NCI-H446 treated with DMSO at 0.1 percent for 48 hours (cell line): ENCODE results near the gene LRRC23.
"Not testable (repeated sequence)": the region's sequence is repeated elsewhere in the genome, so short reads cannot be mapped to it uniquely, and the experiment has no call there.

ENCODE experiments used
- DNase-seq: peaks from one replicate; lab custom pipeline; 2025; lab: John Stamatoyannopoulos, UW

The LRRC23 gene

DNA sequence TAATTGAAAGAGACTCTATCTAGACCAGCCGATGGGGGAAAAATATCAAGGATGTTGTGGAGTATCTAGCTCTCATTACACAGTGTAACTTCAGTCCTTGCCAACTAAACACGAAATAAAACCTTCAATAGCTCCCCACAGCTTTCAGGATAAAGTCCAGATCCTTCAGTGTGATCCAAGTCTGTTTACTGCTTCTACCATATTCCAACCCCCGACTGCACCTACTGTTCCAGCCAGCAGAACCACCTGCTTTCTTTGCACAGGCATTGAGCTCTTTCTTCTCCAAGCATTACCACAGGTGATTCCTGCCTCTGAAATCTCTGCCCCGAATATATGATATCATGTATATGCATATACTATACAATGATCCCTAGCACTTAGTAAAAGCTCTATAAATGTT lies 2.2 kb upstream of the LRRC23 start:
- DNase-seq, result no peak

DNA sequence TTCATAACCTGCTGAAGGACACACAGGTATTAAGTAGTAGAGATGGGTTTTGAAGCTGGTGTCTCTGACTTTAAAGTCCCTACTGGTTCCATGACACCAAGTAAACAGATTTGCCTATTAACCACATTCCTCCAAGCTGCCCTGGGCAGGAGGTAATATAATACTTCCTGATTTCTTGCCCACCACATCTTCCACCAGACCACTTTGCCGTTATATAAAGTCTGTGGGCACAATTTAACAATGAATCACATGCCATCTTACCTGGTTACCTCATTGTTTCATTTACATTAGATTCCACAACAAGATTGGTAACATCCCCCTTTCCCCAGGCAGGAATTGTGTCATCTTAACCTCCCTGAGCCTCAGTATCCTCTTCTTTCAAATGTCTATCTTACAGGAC lies 900 bp upstream of the LRRC23 start:
- DNase-seq, result no peak

DNA sequence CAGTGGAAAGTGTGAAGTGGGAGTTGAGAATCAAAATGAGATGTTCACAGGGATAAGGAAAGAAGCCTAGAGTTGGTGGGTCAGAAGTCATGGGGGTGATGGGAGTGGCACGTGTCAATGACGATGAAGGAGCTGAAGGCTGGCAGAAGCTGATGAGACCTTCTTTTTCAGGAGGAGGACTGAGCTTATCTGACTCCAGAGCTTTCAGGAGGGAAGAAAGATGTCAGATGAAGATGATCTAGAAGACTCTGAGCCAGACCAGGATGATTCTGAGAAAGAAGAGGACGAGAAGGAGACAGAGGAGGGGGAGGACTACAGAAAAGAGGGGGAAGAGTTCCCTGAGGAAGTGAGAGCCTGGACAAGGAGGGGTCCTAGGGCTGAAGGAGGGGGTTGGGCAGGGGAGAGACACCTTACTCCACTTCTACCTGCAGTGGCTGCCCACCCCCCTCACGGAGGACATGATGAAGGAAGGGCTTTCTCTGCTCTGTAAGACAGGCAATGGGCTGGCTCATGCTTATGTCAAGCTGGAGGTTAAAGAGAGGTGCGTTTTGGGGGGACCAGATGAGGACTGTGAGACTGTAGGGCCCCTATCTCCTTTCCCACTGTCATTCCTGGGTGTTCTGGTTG lies 905 bp downstream of the LRRC23 start:
- no peak for DNase-seq

GRCh38 chr12:6908141-6908540 lies 3.5 kb downstream of the LRRC23 start:
- not testable (repeated sequence) for DNase-seq

DNA sequence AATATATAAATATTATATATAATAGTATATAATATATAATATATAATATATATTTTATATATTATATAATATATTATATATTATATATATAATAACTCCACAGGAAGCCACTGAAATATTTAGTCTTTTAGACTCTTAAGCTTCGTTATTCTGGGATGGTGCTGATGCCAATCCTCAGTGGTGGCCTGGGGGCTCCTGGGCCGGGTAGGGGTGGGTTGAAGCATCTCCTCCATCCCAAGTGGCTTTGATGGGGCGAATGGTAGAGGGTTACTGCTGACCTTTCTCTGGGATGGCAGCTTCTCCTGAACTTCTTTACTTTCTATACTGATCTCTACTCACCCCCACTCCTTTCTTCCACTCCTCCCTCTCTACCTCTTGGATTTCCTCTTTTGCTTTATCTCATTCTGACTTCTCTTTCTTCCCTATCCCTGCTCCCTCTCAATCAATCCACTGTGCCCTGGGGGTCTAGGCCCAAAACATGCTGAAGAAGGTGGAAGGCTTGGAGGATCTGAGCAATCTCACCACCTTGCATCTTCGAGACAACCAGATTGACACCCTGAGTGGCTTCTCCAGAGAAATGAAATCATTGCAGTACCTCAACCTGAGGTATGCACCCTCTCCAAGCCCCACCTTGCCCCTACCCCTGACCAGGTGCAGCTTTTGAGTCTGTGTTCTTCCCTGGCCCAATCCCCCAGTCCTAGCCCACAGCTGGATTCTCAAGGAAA lies 5.0 kb downstream of the LRRC23 start:
- DNase-seq, result no peak

DNA sequence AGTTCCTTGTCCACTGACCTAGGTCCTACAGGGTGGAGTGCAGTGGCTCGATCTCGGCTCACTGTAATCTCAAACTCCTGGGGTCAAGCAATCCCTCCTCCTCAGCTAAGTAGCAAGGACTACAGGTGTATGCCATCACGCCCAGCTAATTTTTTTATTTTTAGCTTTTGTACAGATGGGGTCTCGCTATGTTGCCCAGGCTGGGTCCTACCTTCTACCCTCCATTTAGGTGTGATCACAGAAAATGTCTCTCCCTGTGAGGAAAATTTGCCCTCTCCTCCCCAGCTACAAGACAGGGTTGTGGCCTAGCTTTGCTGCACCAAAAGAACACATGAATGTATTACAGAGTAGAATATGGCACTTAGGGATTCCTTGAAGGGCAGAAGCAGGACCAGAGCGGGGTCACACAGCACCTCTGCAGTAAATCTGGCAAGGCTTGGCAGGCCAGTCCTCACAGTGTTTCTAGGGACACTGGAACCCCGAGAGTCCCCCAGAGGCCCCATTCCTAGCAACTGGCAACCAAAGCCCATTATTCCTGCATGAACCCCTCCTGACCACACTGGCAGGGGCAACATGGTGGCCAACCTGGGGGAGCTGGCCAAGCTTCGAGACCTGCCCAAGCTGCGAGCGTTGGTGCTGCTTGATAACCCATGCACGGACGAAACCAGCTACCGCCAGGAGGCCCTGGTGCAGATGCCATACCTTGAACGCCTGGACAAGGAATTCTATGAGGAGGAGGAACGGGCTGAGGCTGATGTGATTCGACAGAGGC lies 7.7 kb downstream of the LRRC23 start:
- DNase-seq, result no peak

DNA sequence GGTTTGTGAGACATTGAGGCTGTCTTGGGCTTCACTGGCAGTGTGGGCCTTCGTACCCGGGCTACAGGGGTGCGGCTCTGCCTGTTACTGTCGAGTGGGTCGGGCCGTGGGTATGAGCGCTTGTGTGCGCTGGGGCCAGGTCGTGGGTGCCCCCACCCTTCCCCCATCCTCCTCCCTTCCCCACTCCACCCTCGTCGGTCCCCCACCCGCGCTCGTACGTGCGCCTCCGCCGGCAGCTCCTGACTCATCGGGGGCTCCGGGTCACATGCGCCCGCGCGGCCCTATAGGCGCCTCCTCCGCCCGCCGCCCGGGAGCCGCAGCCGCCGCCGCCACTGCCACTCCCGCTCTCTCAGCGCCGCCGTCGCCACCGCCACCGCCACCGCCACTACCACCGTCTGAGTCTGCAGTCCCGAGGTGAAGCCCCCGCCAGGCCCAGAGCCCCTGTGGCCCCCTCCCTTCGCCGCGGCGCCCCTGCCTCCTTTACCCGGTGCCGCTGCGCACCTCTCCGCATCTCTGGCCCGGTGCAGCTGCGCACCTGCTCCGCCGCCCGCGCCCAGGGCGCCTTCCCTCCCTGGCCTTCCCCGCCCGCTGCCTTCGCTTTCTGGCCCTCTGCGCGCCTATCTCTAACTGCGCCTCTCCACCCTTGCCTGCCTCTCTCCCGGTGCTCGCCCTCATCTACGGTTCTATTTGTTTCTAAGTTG lies 9.8 kb downstream of the LRRC23 start, which contains the start of gene ENO2:
ENO2 (plus strand) TSS at position 335 of the 701 bp plus-strand sequence. CDS start 1,253 bp downstream, outside the sequence.
- peak; percentile 39 for DNase-seq

- no peak for DNase-seq
These were observed 10.5 kb downstream of the LRRC23 start for GRCh38 chr12:6914947-6915788.

DNA sequence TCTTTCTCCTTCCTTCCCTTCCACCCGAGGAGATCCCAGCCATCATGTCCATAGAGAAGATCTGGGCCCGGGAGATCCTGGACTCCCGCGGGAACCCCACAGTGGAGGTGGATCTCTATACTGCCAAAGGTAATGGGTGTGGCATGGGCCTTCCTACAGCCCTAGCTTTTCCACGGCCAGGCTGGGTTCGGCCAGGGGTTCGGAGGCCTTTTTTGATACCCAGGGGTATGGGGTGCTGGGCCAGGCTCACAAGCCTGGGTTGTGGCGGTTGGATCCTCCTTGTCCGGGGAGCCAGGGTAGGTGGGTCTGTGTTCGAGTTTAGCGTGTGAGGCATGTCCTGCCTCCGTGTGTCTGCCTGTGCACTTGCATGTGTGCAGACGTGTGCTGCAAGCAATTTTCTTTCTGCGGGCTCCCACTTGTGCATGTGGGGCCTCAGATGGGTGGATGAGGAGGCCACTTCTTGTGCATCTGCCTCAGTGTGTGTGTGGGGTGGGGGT lies 11.2 kb downstream of the LRRC23 start:
- no peak for DNase-seq

DNA sequence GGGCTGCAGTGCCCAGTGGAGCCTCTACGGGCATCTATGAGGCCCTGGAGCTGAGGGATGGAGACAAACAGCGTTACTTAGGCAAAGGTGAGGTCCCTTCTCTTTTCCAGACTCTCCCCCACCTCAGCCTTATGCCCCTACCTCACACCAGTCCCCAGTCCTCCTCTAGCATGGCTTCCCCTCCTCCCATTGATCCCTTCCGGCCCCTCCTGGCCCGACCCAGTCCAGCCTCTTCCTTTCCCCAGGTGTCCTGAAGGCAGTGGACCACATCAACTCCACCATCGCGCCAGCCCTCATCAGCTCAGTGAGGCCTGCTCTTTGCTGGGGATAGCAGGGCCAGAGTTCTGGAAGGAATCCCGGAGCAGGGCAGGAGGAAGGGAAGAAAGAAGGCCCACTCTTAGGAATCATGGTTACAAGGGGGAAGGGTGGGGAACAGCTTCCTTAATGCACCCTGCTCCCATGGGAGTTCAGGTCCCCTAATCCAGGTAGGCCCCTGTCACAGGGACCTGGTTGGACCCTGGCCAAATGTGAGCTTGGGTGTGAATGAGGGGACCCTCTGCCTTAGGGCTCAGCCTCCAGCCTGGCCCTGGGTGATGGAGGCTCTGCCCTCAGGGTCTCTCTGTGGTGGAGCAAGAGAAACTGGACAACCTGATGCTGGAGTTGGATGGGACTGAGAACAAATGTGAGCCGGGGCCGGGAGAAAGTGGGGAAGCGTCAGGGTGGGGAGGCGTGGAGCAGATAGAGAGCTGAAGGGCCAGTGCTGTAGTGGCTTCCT lies 12.0 kb downstream of the LRRC23 start:
- DNase-seq, result no peak

DNA sequence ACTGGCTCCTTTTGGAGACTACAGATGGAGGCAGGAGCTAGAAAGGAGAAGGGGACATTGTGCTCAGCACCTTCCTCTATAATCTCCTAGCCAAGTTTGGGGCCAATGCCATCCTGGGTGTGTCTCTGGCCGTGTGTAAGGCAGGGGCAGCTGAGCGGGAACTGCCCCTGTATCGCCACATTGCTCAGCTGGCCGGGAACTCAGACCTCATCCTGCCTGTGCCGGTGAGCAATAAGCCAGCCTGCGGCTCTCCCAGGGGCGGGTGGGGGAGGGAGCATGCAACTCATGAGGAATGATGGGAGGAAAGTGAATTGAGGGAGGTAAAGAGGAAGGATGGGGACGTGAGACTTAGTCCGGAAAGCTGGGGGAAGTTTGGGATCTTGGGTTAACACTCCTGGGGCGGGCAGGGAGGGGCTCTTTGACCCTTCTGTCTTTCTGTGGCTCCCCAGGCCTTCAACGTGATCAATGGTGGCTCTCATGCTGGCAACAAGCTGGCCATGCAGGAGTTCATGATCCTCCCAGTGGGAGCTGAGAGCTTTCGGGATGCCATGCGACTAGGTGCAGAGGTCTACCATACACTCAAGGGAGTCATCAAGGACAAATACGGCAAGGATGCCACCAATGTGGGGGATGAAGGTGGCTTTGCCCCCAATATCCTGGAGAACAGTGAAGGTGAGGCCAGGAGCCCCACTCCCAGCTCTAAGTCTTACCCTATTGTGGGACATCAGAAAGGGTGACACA lies 13.0 kb downstream of the LRRC23 start:
- DNase-seq, result no peak

DNA sequence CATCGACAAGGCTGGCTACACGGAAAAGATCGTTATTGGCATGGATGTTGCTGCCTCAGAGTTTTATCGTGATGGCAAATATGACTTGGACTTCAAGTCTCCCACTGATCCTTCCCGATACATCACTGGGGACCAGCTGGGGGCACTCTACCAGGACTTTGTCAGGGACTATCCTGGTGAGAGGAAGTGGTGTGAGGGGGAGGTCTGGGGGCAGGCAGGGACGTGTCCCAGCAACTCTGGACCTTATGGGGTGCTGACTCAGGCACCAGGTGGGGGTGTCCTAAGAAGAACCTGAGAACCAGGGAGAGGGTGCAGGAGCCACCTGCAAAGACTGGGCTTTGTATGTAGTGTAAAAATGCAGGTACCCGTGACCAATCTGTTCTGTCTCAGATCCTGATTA lies 15.0 kb downstream of the LRRC23 start:
- no peak for DNase-seq

- no peak for DNase-seq
These were observed 16.9 kb downstream of the LRRC23 start for GRCh38 chr12:6921539-6921938.

DNA sequence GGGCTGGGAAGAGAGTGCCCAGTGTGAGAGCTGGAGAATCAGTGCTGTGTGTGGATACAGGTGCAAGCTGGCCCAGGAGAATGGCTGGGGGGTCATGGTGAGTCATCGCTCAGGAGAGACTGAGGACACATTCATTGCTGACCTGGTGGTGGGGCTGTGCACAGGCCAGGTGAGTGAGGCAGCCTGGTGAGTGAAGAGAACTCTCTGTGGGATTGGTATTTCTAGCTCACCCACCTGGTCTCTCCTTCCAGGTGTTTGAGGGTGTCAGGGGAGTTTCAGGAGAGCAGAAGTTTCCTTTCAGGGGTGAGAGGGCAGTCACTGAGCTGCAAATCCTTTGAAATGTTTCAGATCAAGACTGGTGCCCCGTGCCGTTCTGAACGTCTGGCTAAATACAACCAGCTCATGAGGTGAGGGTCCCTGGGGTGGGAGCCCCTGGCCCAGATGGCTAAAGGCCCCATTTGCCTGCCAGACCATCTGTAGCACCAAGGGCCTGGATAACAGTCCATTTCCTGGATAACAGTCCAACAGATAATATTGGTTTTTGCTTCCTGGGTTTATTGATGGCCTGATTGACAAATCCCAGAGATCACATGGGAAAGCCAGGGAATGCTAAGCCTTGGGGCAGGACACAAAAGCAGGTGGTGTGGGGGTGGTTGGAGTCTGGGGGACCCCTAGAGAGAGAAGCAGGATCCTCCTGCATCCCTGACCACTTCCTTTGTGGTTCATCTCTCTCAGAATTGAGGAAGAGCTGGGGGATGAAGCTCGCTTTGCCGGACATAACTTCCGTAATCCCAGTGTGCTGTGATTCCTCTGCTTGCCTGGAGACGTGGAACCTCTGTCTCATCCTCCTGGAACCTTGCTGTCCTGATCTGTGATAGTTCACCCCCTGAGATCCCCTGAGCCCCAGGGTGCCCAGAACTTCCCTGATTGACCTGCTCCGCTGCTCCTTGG lies 17.6 kb downstream of the LRRC23 start:
- DNase-seq, result no peak

DNA sequence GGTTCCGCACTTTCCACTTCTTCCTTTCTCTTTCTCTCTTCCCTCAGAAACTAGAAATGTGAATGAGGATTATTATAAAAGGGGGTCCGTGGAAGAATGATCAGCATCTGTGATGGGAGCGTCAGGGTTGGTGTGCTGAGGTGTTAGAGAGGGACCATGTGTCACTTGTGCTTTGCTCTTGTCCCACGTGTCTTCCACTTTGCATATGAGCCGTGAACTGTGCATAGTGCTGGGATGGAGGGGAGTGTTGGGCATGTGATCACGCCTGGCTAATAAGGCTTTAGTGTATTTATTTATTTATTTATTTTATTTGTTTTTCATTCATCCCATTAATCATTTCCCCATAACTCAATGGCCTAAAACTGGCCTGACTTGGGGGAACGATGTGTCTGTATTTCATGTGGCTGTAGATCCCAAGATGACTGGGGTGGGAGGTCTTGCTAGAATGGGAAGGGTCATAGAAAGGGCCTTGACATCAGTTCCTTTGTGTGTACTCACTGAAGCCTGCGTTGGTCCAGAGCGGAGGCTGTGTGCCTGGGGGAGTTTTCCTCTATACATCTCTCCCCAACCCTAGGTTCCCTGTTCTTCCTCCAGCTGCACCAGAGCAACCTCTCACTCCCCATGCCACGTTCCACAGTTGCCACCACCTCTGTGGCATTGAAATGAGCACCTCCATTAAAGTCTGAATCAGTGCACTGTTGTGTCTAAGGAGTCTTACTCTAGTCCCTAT lies 18.5 kb downstream of the LRRC23 start:
- DNase-seq, result no peak

DNA sequence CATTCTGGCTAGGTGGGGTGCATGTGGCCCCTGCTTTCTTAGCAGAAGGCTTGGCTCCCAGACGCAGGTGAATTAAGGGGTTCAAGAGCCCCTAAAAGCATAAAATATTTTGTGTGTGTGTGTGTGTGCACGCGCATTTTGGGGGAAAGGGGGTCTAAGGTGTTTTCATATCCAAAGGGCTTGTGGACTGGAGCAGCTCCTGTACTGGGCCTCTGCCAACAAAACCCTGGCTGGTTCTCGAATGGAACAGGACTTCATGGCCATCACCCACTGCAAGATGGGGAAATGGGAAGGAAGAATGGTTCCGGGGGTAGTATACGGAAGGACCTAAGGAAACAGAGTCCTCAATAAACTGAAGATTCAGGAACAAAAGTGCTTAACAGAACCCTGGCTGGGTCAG lies 19.2 kb downstream of the LRRC23 start:
- no peak for DNase-seq

- DNase-seq, result peak; percentile 66
These were observed 20.6 kb downstream of the LRRC23 start for GRCh38 chr12:6925239-6925539.
